Esophagus (tissue), 2 donors: ENCODE results near the gene PLEKHS1. TPM values are rescaled to one million over a fixed set of nuclear protein-coding genes. Genes with fewer than 3 reads are reported as not detected.
"Not testable (repeated sequence)": the region's sequence is repeated elsewhere in the genome, so short reads cannot be mapped to it uniquely, and the experiment has no call there.

ENCODE experiments used
- H3K27ac ChIP-seq, 2 donors: one replicate each; pipeline ENCODE4 v1.5.1; 2013; ENCODE audit warnings: low read depth in 2 of 2, mild to moderate bottlenecking in 2 of 2, inconsistent platforms in 1 of 2, low read length in 1 of 2, moderate library complexity in 1 of 2
- H3K27me3 ChIP-seq, 2 donors: one replicate each; pipeline ENCODE4 v1.6.1; 2013; ENCODE audit warnings: low read length in 2 of 2, control low read depth in 1 of 2, mild to moderate bottlenecking in 1 of 2; ENCODE audit not compliant: insufficient read depth in 2 of 2, control insufficient read depth in 1 of 2
- H3K36me3 ChIP-seq, 2 donors: one replicate each; pipeline ENCODE4 v1.6.1; 2013; ENCODE audit warnings: low read length in 1 of 2; ENCODE audit not compliant: control insufficient read depth in 2 of 2, insufficient read depth in 2 of 2
- H3K4me1 ChIP-seq, 2 donors: one replicate each; pipeline ENCODE4 v1.6.1; 2013; ENCODE audit warnings: low read length in 1 of 2; ENCODE audit not compliant: control insufficient read depth in 2 of 2, insufficient read depth in 2 of 2
- H3K4me3 ChIP-seq, 2 donors: one replicate each; pipeline ENCODE4 v1.5.1; 2013; ENCODE audit warnings: low read length in 2 of 2, mild to moderate bottlenecking in 2 of 2, low read depth in 1 of 2, moderate library complexity in 1 of 2
- H3K9me3 ChIP-seq, 2 donors: one replicate each; pipeline ENCODE4 v1.6.1; 2013; ENCODE audit warnings: mild to moderate bottlenecking in 2 of 2, low read depth in 1 of 2, low read length in 1 of 2, moderate library complexity in 1 of 2; ENCODE audit not compliant: control insufficient read depth in 2 of 2, insufficient read depth in 1 of 2
- WGBS, 2 donors: extraction: QIAGEN DNeasy Blood & Tissue Kit; methylation state at CpG; one replicate each; pipeline ENCODE4 v1.1.7; 2013; 5-methylcytosine and 5-hydroxymethylcytosine counted together
- polyA plus RNA-seq, 2 donors: library from polyadenylated mRNA; stranded (reverse); fragments of 200-250 nt; gene quantifications; one replicate each; pipeline ENCODE4 v1.2.3, GENCODE V29; 2013
- donor health status: healthy with polysubstance abuse.
- donor health status: Bipolar disorder and iron deficiency.

The PLEKHS1 gene
- polyA plus RNA-seq, 2 donors: 0.05 to 0.08 TPM

GRCh38 chr10:113780681-113781250, 29.3 kb downstream of the PLEKHS1 start:
- H3K36me3 ChIP-seq: no peaks in the 10 kb centered on the region
- no peaks in the 10 kb centered on the region for H3K27me3 ChIP-seq
- no peak overlapping the region for H3K27ac ChIP-seq
- WGBS, 2 donors: 80 to 84% methylated on average over 3 of the region's 3 CpGs
- H3K9me3 ChIP-seq: no peaks in the 10 kb centered on the region
- no peak overlapping the region for H3K4me3 ChIP-seq
- H3K4me1 ChIP-seq: no peaks in the 10 kb centered on the region

GRCh38 chr10:113782367-113782766, 30.9 kb downstream of the PLEKHS1 start:
- no peaks in the 10 kb centered on the region for H3K9me3 ChIP-seq
- H3K4me3 ChIP-seq: no peak overlapping the region
- no peaks in the 10 kb centered on the region for H3K4me1 ChIP-seq
- no peaks in the 10 kb centered on the region for H3K36me3 ChIP-seq
- no peak overlapping the region for H3K27ac ChIP-seq
- H3K27me3 ChIP-seq: no peaks in the 10 kb centered on the region
- WGBS, 2 donors: 85 to 86% methylated on average over 14 of the region's 14 CpGs

GRCh38 chr10:113782986-113783704, 31.7 kb downstream of the PLEKHS1 start:
- H3K4me3 ChIP-seq: no peak overlapping the region
- H3K27ac ChIP-seq: no peak overlapping the region
- 84 to 91% methylated on average over 8 of the region's 8 CpGs for WGBS, 2 donors
- H3K27me3 ChIP-seq: no peaks in the 10 kb centered on the region
- no peaks in the 10 kb centered on the region for H3K9me3 ChIP-seq
- no peaks in the 10 kb centered on the region for H3K36me3 ChIP-seq
- no peaks in the 10 kb centered on the region for H3K4me1 ChIP-seq

- Histone ChIP-seq H3K4me3 (no peak overlapping the region), H3K9me3 (no peaks in the 10 kb centered on the region), H3K27me3 (no peaks in the 10 kb centered on the region), H3K4me1 (no peaks in the 10 kb centered on the region), H3K36me3 (no peaks in the 10 kb centered on the region), H3K27ac (peak overlapping the region; percentile 49 to 77)
- WGBS, 2 donors: 21 to 36% methylated on average over 9 of the region's 9 CpGs
These were observed 37.2 kb downstream of the PLEKHS1 start for GRCh38 chr10:113788604-113789083.

GRCh38 chr10:113791691-113792090, 40.2 kb downstream of the PLEKHS1 start:
- H3K36me3 ChIP-seq: no peaks in the 10 kb centered on the region
- H3K4me1 ChIP-seq: no peaks in the 10 kb centered on the region
- no peak overlapping the region for H3K27ac ChIP-seq
- 64 to 65% methylated on average over 2 of the region's 2 CpGs for WGBS, 2 donors
- no peak overlapping the region for H3K4me3 ChIP-seq
- no peaks in the 10 kb centered on the region for H3K27me3 ChIP-seq
- no peaks in the 10 kb centered on the region for H3K9me3 ChIP-seq

- Histone ChIP-seq H3K9me3 (no peaks in the 10 kb centered on the region), H3K36me3 (no peaks in the 10 kb centered on the region), H3K4me3 (no peak overlapping the region), H3K27ac (no peak overlapping the region), H3K27me3 (no peaks in the 10 kb centered on the region), H3K4me1 (no peaks in the 10 kb centered on the region)
- 77 to 81% methylated on average over 6 of the region's 6 CpGs for WGBS, 2 donors
These were observed 50.1 kb downstream of the PLEKHS1 start for GRCh38 chr10:113801569-113801968.

- H3K27ac ChIP-seq: no peak overlapping the region
- H3K27me3 ChIP-seq: no peaks in the 10 kb centered on the region
- no peaks in the 10 kb centered on the region for H3K4me1 ChIP-seq
- no peak overlapping the region for H3K4me3 ChIP-seq
- WGBS, 2 donors: 37 to 42% methylated on average over 4 of the region's 4 CpGs
- no peaks in the 10 kb centered on the region for H3K9me3 ChIP-seq
- no peaks in the 10 kb centered on the region for H3K36me3 ChIP-seq
These were observed 51.5 kb downstream of the PLEKHS1 start for GRCh38 chr10:113802997-113803396.

GRCh38 chr10:113806503-113806902, 55.0 kb downstream of the PLEKHS1 start:
- Histone ChIP-seq H3K27me3 (no peaks in the 10 kb centered on the region), H3K27ac (no peak overlapping the region), H3K9me3 (no peaks in the 10 kb centered on the region), H3K4me1 (no peaks in the 10 kb centered on the region), H3K36me3 (no peaks in the 10 kb centered on the region), H3K4me3 (no peak overlapping the region)
- 98% methylated on average over 4 of the region's 4 CpGs for WGBS, 2 donors

- no peak overlapping the region for H3K27ac ChIP-seq
- no peaks in the 10 kb centered on the region for H3K9me3 ChIP-seq
- H3K4me3 ChIP-seq: no peak overlapping the region
- no peaks in the 10 kb centered on the region for H3K4me1 ChIP-seq
- WGBS, 2 donors: 85 to 86% methylated on average over 3 of the region's 3 CpGs
- no peaks in the 10 kb centered on the region for H3K27me3 ChIP-seq
- H3K36me3 ChIP-seq: no peaks in the 10 kb centered on the region
These were observed 56.7 kb downstream of the PLEKHS1 start for GRCh38 chr10:113808168-113808567.

- H3K36me3 ChIP-seq, H3K4me3 ChIP-seq, H3K9me3 ChIP-seq, H3K4me1 ChIP-seq, H3K27ac ChIP-seq, H3K27me3 ChIP-seq: not testable (repeated sequence)
- 85 to 94% methylated on average over 1 of the region's 1 CpG for WGBS, 2 donors
These were observed 63.2 kb downstream of the PLEKHS1 start for GRCh38 chr10:113814700-113815099.
